Mesodermal cell (in vitro differentiated cells): ENCODE data around the gene NLN.
"Not testable (repeated sequence)": the region's sequence is repeated elsewhere in the genome, so short reads cannot be mapped to it uniquely, and the experiment has no call there.

Experiments used
- H3K27ac ChIP-seq: 2 replicates; pipeline ENCODE4 v1.7.0; 2013; ENCODE audit warnings: mild to moderate bottlenecking, low read depth, low read length, moderate library complexity; ENCODE audit not compliant: severe bottlenecking
- H3K36me3 ChIP-seq: 2 replicates; pipeline ENCODE4 v1.7.1; 2013; ENCODE audit warnings: mild to moderate bottlenecking, low read length, moderate library complexity; ENCODE audit not compliant: control insufficient read depth, insufficient read depth
- H3K4me1 ChIP-seq: one replicate; pipeline ENCODE4 v1.7.1; 2013; ENCODE audit warnings: mild to moderate bottlenecking, low read length; ENCODE audit not compliant: insufficient read depth, control insufficient read depth, poor library complexity, severe bottlenecking
- H3K4me3 ChIP-seq: 2 replicates; pipeline ENCODE4 v1.7.0; 2013; ENCODE audit warnings: low read length, control low read depth, mild to moderate bottlenecking; ENCODE audit not compliant: insufficient read depth, poor library complexity, severe bottlenecking; ENCODE audit errors: extremely low read depth
- H3K9me3 ChIP-seq: 2 replicates; pipeline ENCODE4 v1.7.1; 2013; ENCODE audit warnings: mild to moderate bottlenecking, low read length, moderate library complexity; ENCODE audit not compliant: control insufficient read depth
- WGBS, 2 experiments: methylation state at CpG; one replicate each; pipeline ENCODE4 v1.1.5; 2013; ENCODE audit warnings: missing lambda C conversion rate in 2 of 2; ENCODE audit not compliant: insufficient coverage in 2 of 2; 5-methylcytosine and 5-hydroxymethylcytosine counted together

NLN gene

DNA sequence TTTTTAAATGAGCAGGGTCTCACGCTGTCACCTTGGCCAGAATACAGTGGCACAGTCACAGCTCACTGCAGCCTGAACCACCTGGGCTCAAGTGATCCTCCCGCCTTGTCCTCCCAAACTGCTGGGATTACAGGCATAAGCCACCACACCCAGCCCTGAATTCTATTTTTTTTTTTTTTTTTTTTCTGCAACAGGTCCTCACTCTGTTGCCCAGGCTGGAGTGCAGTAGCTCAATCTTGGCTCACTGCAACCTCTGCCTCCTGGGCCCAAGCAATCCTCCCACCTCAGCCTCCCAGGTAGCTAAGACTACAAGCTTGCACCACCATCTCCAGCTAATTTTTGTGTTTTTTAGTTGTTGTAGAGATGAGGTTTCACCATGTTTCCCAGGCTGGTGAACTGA is 51.0 kb downstream of the NLN start:
- not testable (repeated sequence) for H3K4me1 ChIP-seq, H3K4me3 ChIP-seq, H3K27ac ChIP-seq, H3K9me3 ChIP-seq
- 88 to 100% methylated on average over 1 to 2 of the region's 2 CpGs for WGBS, 2 experiments
- peaks cover 28% of the 10 kb centered on the region for H3K36me3 ChIP-seq

DNA sequence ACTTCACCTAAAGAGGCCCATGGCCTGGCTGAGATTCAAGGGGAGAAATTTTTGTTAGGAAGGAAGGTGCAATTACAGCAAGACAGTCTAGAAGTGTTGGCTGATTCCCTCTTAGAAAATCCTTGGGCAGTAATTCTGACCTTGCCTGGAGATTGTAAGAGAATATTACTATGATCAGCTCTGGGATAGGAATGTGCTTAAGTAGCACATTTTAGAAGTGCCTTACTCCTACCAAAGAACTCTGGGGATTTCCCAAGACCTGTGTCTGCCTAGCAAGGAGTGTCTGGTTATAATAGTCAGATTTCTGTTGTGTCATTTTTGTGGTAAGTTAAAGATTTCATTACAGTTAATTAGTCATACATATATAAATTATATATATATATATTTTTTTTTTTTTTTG is 52.3 kb downstream of the NLN start:
- H3K4me1 ChIP-seq: no peaks in the 10 kb centered on the region
- H3K4me3 ChIP-seq: no peak overlapping the region
- H3K36me3 ChIP-seq: peaks cover 17% of the 10 kb centered on the region
- no peaks in the 10 kb centered on the region for H3K9me3 ChIP-seq
- no peak overlapping the region for H3K27ac ChIP-seq

DNA sequence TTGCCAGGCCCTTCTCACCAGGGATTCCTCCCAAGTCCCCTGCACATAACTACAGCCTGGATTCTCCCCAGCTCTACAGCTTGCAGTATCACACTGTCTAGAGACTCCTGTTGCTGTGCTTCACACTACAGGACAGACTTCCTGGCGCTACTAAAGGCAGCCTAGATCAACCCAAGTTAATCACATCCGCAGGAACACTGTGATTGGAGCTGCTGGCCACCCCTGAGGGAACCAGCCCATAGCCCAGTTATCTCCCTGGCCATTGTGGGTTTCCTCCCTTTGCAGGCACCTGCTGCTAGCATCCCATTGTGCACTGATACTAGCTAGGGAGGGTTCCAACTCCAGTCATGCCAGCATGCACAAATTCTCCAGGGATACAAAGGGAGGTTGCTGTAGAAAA is 53.5 kb downstream of the NLN start:
- H3K4me3 ChIP-seq: no peak overlapping the region
- no peaks in the 10 kb centered on the region for H3K4me1 ChIP-seq
- H3K36me3 ChIP-seq: peaks cover 23% of the 10 kb centered on the region
- H3K9me3 ChIP-seq: no peaks in the 10 kb centered on the region
- H3K27ac ChIP-seq: no peak overlapping the region
- 94% methylated on average over 2 of the region's 2 CpGs for WGBS, 2 experiments

DNA sequence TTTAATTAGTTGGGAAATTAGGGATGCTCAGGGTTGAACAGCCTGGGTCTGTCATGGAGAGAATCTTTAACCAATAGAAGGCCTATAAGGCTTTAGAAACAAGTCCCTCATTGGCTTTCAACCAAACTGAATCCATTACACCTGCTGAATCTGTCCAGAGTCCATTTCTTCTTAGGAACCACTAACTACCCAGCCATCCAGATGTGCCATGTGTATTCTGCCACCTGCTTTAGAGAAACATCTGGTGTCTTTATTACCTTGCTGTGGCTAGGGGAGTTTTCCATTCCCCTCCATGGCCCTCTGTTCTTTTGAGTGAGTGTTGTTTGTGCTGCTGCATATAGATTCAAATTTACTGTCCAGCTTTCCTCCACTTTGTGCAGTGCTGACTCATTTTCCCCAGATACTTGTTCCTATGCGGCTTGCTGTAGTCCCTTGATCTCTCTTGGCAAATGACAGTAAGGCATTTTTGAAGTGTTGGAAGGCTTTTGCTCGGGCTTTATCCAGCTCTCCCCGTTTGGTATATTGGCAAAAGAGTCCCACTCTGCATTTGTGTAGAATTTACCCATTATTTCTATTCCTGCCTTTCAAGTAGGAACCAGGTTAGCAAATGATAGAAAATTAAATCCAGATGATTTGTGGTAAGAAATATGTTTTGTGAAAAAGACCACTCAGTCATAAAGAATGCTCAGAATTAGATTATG is 54.6 kb downstream of the NLN start:
- Histone ChIP-seq H3K9me3 (no peaks in the 10 kb centered on the region), H3K4me3 (no peak overlapping the region), H3K4me1 (no peaks in the 10 kb centered on the region), H3K36me3 (peaks cover 33% of the 10 kb centered on the region), H3K27ac (no peak overlapping the region)
- no CpG with 5 or more reads among the region's 3 CpGs for WGBS, 2 experiments

DNA sequence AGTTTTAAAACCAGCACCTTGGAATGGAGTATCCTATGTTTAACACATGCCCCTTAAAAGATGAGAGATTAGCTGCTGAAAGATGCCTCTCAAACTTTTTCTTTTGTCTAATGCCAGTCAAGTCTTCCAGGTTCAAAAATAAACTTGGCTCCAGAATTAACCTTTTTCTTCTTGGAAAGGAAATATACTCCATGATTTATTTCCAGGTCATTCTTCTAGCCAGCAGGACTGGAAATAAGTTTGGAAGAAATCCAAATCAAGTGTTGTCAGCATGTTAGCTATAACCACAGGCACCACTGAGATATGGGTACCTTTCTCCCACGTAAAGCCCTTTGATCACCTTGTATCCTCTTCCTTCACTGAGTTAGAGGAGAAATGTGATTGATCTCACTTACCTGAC is 56.1 kb downstream of the NLN start:
- Histone ChIP-seq H3K36me3 (peaks cover 43% of the 10 kb centered on the region), H3K9me3 (no peaks in the 10 kb centered on the region), H3K4me3 (no peak overlapping the region), H3K27ac (no peak overlapping the region), H3K4me1 (no peaks in the 10 kb centered on the region)
- WGBS, 2 experiments: 100% methylated on average over 1 of the region's 1 CpG; no CpG with 5 or more reads in 1 of the 2 experiments

DNA sequence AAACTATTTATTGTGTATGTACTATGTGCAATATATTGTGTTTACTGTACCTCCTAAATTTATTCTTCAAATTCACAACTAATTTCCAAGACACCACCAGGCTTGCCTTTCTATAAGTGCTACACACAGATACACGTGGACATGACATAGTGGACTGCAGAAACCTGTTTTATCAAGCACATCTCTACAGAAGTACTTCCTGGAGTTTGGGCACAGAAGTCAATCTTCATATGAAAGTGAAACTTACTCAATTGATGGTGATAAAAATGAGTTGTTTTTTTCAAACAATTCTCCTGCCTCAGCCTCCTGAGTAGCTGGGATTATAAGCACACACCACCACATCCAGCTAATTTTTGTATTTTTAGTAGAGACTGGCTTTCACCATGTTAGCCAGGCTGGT is 57.6 kb downstream of the NLN start:
- Histone ChIP-seq H3K36me3 (peaks cover 47% of the 10 kb centered on the region), H3K9me3 (no peaks in the 10 kb centered on the region), H3K4me1 (no peaks in the 10 kb centered on the region), H3K27ac (no peak overlapping the region), H3K4me3 (no peak overlapping the region)
- WGBS, 2 experiments: 100% methylated on average over 1 of the region's 1 CpG

DNA sequence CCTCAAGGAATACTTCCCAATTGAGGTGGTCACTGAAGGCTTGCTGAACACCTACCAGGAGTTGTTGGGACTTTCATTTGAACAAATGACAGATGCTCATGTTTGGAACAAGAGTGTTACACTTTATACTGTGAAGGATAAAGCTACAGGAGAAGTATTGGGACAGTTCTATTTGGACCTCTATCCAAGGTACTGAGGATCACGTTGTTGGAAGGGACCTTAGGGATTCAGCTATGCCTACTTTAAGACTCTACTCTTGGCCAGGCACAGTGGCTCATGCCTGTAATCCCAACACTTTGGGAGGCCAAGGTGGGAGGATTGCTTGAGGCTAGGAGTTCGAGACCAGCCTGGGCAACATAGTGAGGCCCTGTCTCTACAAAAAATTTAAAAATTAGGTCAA is 66.3 kb downstream of the NLN start:
- H3K36me3 ChIP-seq: peaks cover 54% of the 10 kb centered on the region
- not testable (repeated sequence) for H3K27ac ChIP-seq, H3K9me3 ChIP-seq, H3K4me1 ChIP-seq, H3K4me3 ChIP-seq
- 88 to 100% methylated on average over 2 of the region's 2 CpGs for WGBS, 2 experiments

DNA sequence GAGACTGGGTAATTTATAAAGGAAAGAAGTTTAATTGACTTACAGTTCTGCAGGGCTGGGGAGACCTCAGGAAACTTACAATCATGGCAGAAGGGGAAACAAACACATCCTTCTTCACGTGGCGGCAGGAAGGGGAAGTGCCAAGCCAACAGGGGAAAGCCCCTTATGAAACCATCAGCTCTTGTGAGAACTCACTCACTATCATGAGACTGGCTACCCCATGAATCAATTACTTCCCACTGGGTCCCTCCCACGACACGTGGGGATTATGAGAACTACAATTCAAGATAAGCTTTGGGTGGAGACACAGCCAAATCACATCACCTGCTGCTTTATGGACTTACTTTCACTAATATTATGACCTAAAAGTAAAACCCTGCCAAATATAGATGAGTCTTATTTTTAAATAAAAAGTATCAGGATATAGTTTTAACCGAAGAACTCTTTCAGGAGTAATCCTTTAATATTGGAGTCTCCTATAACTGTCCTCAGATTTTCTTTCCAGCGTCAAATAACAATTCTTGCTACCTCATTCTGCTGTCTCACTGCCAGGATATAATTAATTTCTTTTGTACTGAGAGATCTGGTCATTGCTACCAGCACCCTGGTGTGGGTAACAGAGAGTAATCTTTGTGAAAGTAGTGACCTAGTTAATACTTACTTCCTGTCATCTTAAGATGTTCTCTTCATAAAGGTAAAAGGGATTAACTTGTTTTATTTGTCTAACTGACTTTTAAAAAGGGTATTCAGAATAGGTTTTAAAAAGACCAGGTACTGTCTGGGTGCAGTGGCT is 68.6 kb downstream of the NLN start:
- Histone ChIP-seq H3K4me1 (no peaks in the 10 kb centered on the region), H3K27ac (no peak overlapping the region), H3K4me3 (no peak overlapping the region), H3K36me3 (peaks cover 72% of the 10 kb centered on the region), H3K9me3 (no peaks in the 10 kb centered on the region)
- WGBS, 2 experiments: 89 to 94% methylated on average over 2 to 4 of the region's 6 CpGs

DNA sequence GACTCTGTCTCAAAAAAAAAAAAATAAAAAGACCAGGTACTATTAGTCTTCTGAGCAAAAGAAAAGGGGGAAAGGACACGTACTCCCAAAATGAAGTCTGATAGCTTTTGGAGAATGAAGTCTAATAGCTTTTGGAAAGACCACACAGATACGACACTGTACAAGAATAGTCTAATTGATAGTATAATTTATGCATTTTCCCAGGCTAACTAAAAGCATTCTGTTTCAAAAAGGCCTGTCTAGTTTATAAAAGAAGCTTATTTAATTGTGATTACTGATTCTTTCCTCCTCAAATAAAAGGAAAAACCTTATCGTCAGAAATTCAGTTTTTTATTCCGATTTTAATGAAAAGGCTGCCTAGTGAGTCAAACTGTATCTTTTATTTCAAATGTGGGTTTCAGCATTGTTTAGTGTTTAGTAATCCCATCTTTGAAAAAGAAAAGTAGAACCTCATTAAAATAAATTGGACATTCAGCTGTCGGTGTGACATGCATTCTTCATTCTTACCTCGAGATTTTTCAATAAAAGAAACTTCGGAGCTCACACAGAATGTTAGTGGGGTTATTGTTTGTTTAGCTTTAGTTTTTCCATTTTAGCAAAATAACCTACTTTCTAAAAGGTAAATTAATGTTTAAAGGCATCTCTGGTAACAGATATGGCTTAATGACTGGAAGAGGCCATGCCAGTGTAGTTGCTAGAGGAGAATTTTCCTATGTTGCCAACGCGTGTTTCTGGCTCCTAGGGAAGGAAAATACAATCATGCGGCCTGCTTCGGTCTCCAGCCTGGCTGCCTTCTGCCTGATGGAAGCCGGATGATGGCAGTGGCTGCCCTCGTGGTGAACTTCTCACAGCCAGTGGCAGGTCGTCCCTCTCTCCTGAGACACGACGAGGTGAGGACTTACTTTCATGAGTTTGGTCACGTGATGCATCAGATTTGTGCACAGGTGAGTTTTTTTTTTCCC is 70.0 kb downstream of the NLN start:
- Histone ChIP-seq H3K4me3 (no peak overlapping the region), H3K27ac (no peak overlapping the region), H3K4me1 (no peaks in the 10 kb centered on the region), H3K36me3 (peaks cover 69% of the 10 kb centered on the region), H3K9me3 (no peaks in the 10 kb centered on the region)
- WGBS, 2 experiments: 93 to 98% methylated on average over 9 to 10 of the region's 17 CpGs

DNA sequence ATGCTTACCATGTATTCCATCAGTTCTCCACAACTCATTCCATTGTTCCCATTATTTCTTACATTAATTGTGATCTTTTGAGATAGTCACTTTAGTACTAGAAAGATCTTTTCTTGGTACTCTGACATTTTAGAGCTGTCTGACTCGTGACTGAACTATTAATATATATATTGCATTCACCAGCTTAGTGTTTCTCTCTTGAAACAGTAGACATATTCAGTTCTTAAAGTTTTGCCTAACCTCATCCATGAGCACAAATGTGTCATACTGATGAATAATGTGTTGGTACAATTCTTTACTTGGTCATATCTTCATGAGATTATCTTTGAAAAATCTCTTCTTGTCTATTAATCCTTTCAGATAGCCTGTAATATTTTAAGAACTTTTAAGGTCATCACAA is 74.3 kb downstream of the NLN start:
- no peaks in the 10 kb centered on the region for H3K9me3 ChIP-seq
- no peak overlapping the region for H3K4me3 ChIP-seq
- no CpG with 5 or more reads among the region's 1 CpG for WGBS, 2 experiments

More for the DNA sequence above, 74.3 kb downstream of the NLN start:
- Histone ChIP-seq H3K27ac (no peak overlapping the region), H3K4me1 (peaks cover 6% of the 10 kb centered on the region), H3K36me3 (peaks cover 60% of the 10 kb centered on the region)
